Cardiac atrium fibroblast (primary cell): Measurements from ENCODE around the gene AP4B1. TPM values are rescaled to one million over a fixed set of nuclear protein-coding genes. Genes with fewer than 3 reads are reported as not detected.

Experiments
- total RNA-seq: library from RNA; depleted of rRNA; stranded (reverse); fragments of >200 nt; gene quantifications from 2 replicates; pipeline ENCODE4 v1.2.3, GENCODE V29; 2015

Gene AP4B1
- 13.9 and 19.8 TPM in 2 replicates for total RNA-seq

DNA sequence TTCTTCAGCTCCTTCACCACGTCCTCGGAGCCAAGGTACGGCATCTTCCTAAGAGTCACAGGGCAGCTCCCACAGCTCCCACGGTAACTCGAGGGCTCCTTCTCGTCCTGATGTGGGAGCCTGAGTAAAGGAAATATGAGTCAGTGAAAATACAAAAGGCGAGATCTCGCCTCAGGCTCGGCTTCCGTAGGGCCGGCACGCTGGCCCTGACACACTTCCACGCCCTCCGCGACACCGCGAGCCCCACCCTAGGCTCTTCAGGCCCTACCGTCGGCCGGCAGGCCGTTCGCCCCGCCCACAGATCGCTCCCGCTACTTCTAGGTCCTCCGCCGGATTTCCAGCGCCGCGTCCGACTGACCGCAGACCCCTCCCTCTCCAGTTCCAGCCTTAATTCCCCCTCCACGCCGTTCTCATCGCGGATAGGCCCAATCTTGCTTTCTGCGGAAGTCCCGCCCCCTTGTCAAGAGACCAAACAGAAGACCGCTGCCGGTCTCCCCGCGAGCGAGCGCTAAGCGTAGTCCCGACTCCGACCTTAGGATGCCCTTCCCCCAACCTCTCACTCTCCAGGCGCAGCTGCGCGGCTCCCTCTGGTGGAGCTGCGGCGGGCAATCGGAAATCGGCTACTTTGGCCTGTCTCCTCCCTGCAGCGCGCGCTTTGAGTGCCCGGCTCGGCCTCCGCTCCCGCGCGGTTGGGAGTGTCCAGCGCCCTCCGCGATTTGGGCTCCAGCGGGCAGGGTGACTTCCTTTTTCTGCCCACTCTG is at the start of gene AP4B1, which contains the start of gene DCLRE1B:
AP4B1 (minus strand) TSS at position 126 of the 761 bp plus-strand sequence; CDS start at position 44, 82 bp downstream.
DCLRE1B (plus strand) TSS at position 653 of the 761 bp plus-strand sequence. CDS start 261 bp downstream, outside the sequence.

GRCh38 chr1:113928941-113929749 is 24.5 kb upstream of the AP4B1 start, which contains the start of gene HIPK1:
HIPK1 (plus strand) TSS chr1:113929324.

DNA sequence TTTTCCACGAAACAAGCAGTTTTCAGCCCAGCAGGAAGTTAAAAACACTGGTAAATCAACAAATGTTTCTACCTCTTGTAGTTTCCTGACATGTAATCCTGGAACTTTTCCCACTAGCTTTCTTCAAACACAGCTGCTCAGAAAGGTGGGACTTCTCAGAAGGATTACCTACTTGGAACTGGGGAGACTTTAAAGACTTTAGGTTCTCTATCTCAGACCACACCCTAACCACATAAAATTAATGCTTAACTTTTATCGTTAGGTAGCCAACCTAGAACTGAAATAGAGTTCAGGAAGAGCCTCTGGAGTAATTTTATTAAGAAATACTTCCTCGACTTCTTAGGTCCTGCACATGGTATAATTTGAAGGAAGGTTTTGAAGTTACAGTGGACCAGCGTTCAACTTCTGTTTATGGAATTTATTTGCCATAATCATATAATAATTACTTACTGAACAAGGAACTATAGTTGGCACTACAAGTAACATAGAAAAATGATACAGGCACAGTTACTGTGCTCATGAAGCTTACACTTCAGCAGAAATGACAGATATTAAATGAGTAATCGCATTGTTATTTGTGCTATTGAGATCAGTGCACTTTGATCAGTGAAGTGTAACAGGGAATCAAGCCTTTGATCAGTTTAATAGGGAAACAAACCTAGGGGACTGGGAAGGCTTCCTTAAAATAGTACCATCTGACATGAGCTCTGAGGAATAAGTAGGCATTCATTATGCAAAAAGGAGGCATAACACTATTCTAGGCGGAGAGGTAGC is 17.0 kb downstream of the AP4B1 start, which contains the start of gene BCL2L15:
BCL2L15 (minus strand) TSS at position 180 of the 774 bp plus-strand sequence. CDS start 206 bp downstream, outside the sequence.

GRCh38 chr1:113871597-113872113 is 32.9 kb downstream of the AP4B1 start, which contains the start of gene PTPN22:
PTPN22 (minus strand) TSS chr1:113871712.

Other genes with a start within 250 kb of the AP4B1 start
- 14.1 and 28.5 TPM in 2 replicates for gene PHTF1, start 145.3 kb downstream of the AP4B1 start, total RNA-seq
- 6.1 and 6.2 TPM in 2 replicates for gene RSBN1, start 92.3 kb downstream of the AP4B1 start, total RNA-seq
- under 0.01 TPM in 1 of 2 replicates, not detected in the other for gene PTPN22, start 33.1 kb downstream of the AP4B1 start, total RNA-seq
- gene BCL2L15, start 17.2 kb downstream of the AP4B1 start, total RNA-seq: not detected in 2 replicates
- gene DCLRE1B, start 527 bp upstream of the AP4B1 start, total RNA-seq: 5.8 and 7.2 TPM in 2 replicates
- gene HIPK1, start 24.5 kb upstream of the AP4B1 start, total RNA-seq: 23.3 and 23.5 TPM in 2 replicates
- 12.2 and 28.7 TPM in 2 replicates for gene OLFML3, start 74.7 kb upstream of the AP4B1 start, total RNA-seq
- not detected in 2 replicates for gene SYT6, start 249.1 kb upstream of the AP4B1 start, total RNA-seq